CD4-positive, alpha-beta T cell treated with Interleukin-15 for 4 hours (primary cell): ENCODE results near the gene ZBTB20.

Experiments used
- DNase-seq: peaks from one replicate; pipeline ENCODE4 v3.0.0-alpha.2; 2020; ENCODE audit warnings: low spot score

Gene ZBTB20

GRCh38 chr3:115019900-115020299 is 127.2 kb downstream of the ZBTB20 start:
- no peak for DNase-seq

- no peak for DNase-seq
Observed at GRCh38 chr3:115018694-115019093, 128.4 kb downstream of the ZBTB20 start.

GRCh38 chr3:115007966-115008365 is 139.1 kb downstream of the ZBTB20 start:
- no peak for DNase-seq

- DNase-seq = no peak
Observed at GRCh38 chr3:115004201-115005140, 142.6 kb downstream of the ZBTB20 start.

GRCh38 chr3:114998971-114999579 is 148.0 kb downstream of the ZBTB20 start:
- no peak for DNase-seq

GRCh38 chr3:114994554-114995341 is 152.3 kb downstream of the ZBTB20 start:
- DNase-seq = no peak

GRCh38 chr3:114985776-114986175 is 161.3 kb downstream of the ZBTB20 start:
- DNase-seq = no peak

GRCh38 chr3:114983248-114983647 is 163.8 kb downstream of the ZBTB20 start:
- DNase-seq = no peak

- DNase-seq = no peak
Observed at GRCh38 chr3:114974387-114974786, 172.7 kb downstream of the ZBTB20 start.

- no peak for DNase-seq
Observed at GRCh38 chr3:114973536-114973935, 173.6 kb downstream of the ZBTB20 start.

- DNase-seq = no peak
Observed at GRCh38 chr3:114967168-114967567, 179.9 kb downstream of the ZBTB20 start.

GRCh38 chr3:114962189-114962588 is 184.9 kb downstream of the ZBTB20 start:
- no peak for DNase-seq

GRCh38 chr3:114958930-114959329 is 188.2 kb downstream of the ZBTB20 start:
- DNase-seq = no peak

GRCh38 chr3:114953800-114954199 is 193.3 kb downstream of the ZBTB20 start:
- DNase-seq = no peak

GRCh38 chr3:114953215-114953799 is 193.8 kb downstream of the ZBTB20 start:
- DNase-seq = no peak

- DNase-seq = no peak
Observed at GRCh38 chr3:114942773-114943172, 204.3 kb downstream of the ZBTB20 start.

- no peak for DNase-seq
Observed at GRCh38 chr3:114941626-114942309, 205.3 kb downstream of the ZBTB20 start.

GRCh38 chr3:114939920-114940319 is 207.2 kb downstream of the ZBTB20 start:
- DNase-seq = no peak

- no peak for DNase-seq
Observed at GRCh38 chr3:114933407-114933806, 213.7 kb downstream of the ZBTB20 start.

GRCh38 chr3:114929971-114930732 is 216.9 kb downstream of the ZBTB20 start:
- no peak for DNase-seq
